Muscle of leg (tissue), 11 donors: ENCODE results near the gene AQP7. TPM values are rescaled to one million over a fixed set of nuclear protein-coding genes. Genes with fewer than 3 reads are reported as not detected.
"Not testable (repeated sequence)": the region's sequence is repeated elsewhere in the genome, so short reads cannot be mapped to it uniquely, and the experiment has no call there.

Source experiments
- DNase-seq: peaks from one replicate; pipeline ENCODE4 v3.0.0; 2013
- H3K27ac ChIP-seq: one replicate; pipeline ENCODE4 v1.5.1; 2013; ENCODE audit warnings: mild to moderate bottlenecking, low read length, control low read depth
- H3K27me3 ChIP-seq: one replicate; pipeline ENCODE4 v1.6.1; 2013; ENCODE audit warnings: low read length; ENCODE audit not compliant: control insufficient read depth, insufficient read depth
- H3K36me3 ChIP-seq: one replicate; pipeline ENCODE4 v1.6.1; 2013; ENCODE audit warnings: low read length; ENCODE audit not compliant: control insufficient read depth, insufficient read depth
- H3K4me1 ChIP-seq: one replicate; pipeline ENCODE4 v1.6.1; 2013; ENCODE audit warnings: low read length; ENCODE audit not compliant: control insufficient read depth, insufficient read depth
- H3K4me3 ChIP-seq: one replicate; pipeline ENCODE4 v1.5.1; 2013; ENCODE audit warnings: low read length, control low read depth
- H3K9me3 ChIP-seq: replicated peaks from 2 replicates; pipeline ENCODE4 v1.6.1; 2013; ENCODE audit warnings: low read depth, low read length; ENCODE audit not compliant: control insufficient read depth
- WGBS: methylation state at CpG from one replicate; pipeline ENCODE4 v1.1.5; 2013; ENCODE audit warnings: missing lambda C conversion rate; ENCODE audit not compliant: insufficient coverage; 5-methylcytosine and 5-hydroxymethylcytosine counted together
- polyA plus RNA-seq, 8 donors: library from polyadenylated mRNA; unstranded; fragments of 120-200 nt; gene quantifications; one replicate each; pipeline versions ENCODE4 v1.2.1 to v1.2.3, GENCODE V29; 2013; ENCODE audit warnings: inconsistent platforms in 1 of 8, low replicate concordance in 1 of 8; ENCODE audit not compliant: insufficient read length in 8 of 8, insufficient read depth in 1 of 8
- total RNA-seq: library from RNA; stranded (reverse); fragments of 120-200 nt; gene quantifications from one replicate; pipeline ENCODE4 v1.2.4, GENCODE V29; 2013

AQP7 gene
- total and polyA plus RNA-seq, 9 donors, result 0.93 to 4.4 (median 1.5) TPM

GRCh38 chr9:33399047-33399446 lies 3.3 kb downstream of the AQP7 start:
- DNase-seq, H3K36me3 ChIP-seq, H3K4me3 ChIP-seq, H3K27me3 ChIP-seq, H3K27ac ChIP-seq, H3K9me3 ChIP-seq: not testable (repeated sequence)
- H3K4me1 ChIP-seq, result peaks cover 18% of the 10 kb centered on the region
- 75% methylated on average over 3 of the region's 4 CpGs for WGBS

GRCh38 chr9:33397801-33398200 lies 4.6 kb downstream of the AQP7 start:
- H3K36me3 ChIP-seq, H3K9me3 ChIP-seq, H3K27me3 ChIP-seq, H3K4me3 ChIP-seq, H3K27ac ChIP-seq, DNase-seq: not testable (repeated sequence)
- H3K4me1 ChIP-seq, result peaks cover 13% of the 10 kb centered on the region
- WGBS, result no CpG with 5 or more reads among the region's 4 CpGs

DNA sequence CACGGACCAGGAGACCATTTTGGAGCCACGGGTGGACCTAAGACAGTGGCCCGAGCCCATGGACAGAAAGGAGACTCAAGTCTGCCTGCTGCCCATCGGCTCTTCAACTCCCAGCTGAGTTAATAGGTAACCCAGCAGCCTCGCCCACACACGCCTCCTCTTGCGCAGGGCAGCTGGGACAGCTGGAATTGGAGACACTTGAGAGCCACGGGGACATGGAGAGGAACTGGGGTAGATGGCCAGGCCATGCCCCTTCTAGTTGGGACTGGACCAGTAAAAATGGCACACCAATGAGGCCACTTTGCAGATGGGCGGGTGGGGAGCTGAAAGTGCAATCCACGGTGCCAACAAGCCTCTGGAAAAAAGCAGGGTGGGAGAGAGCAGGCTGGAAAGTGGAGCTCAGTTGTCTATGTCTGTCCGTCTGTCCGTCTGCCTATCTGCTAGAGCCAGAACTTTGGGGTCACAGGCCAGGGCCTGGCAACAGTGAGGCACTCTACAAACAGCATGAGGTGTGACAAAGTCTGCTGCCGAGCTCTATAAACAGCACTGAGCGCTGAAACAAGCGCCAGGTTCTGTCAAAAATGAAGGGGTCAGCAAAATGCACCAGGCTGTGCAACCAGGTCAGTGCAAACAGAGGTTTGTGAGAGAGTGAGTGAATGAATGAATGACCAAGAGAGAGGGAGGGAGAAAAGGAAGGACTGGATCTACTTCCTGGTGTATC lies 7.0 kb downstream of the AQP7 start:
- not testable (repeated sequence) for H3K27ac ChIP-seq, H3K9me3 ChIP-seq, H3K36me3 ChIP-seq, H3K4me3 ChIP-seq, DNase-seq, H3K4me1 ChIP-seq, H3K27me3 ChIP-seq
- 80% methylated on average over 12 of the region's 15 CpGs for WGBS

GRCh38 chr9:33393986-33394385 lies 8.4 kb downstream of the AQP7 start:
- not testable (repeated sequence) for H3K9me3 ChIP-seq, H3K27me3 ChIP-seq, DNase-seq, H3K4me3 ChIP-seq, H3K27ac ChIP-seq, H3K4me1 ChIP-seq, H3K36me3 ChIP-seq
- 66% methylated on average over 3 of the region's 3 CpGs for WGBS

GRCh38 chr9:33393581-33393980 lies 8.8 kb downstream of the AQP7 start:
- Histone ChIP-seq H3K4me3 (no peak overlapping the region), H3K4me1 (peaks cover 7% of the 10 kb centered on the region), H3K9me3 (no peaks in the 10 kb centered on the region), H3K36me3 (no peaks in the 10 kb centered on the region), H3K27me3 (no peaks in the 10 kb centered on the region), H3K27ac (no peak overlapping the region)
- DNase-seq, result no peak
- WGBS, result 63% methylated on average over 8 of the region's 11 CpGs

DNA sequence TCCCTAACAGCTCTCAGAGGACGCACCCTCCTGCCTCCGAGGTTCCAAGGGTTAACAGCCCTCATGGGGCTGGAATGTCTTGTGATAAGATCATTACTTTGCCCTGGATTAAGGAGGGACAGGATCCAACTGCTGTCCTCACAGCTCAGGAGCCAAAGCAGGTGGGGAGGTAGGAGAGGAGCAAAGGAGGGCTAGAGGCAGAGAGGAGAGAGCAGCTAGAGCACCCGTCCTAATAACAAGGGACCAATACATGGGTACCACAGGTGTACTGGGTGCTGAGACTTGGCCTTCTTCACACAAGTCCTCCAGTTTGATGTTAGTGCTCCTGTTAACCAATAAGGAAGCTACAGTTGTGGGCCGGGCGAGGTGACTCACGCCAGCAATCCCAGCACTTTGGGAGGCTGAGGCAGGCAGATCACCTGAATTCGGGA lies 9.8 kb downstream of the AQP7 start:
- WGBS, result 0% methylated on average over 1 of the region's 7 CpGs
- not testable (repeated sequence) for H3K27me3 ChIP-seq, DNase-seq, H3K4me3 ChIP-seq, H3K9me3 ChIP-seq, H3K36me3 ChIP-seq, H3K27ac ChIP-seq, H3K4me1 ChIP-seq

- not testable (repeated sequence) for H3K9me3 ChIP-seq, H3K4me1 ChIP-seq, H3K36me3 ChIP-seq, H3K27me3 ChIP-seq, H3K4me3 ChIP-seq
- peak overlapping the region; percentile 87 for H3K27ac ChIP-seq
- no CpG with 5 or more reads among the region's 9 CpGs for WGBS
- DNase-seq, result peak; percentile 89
These were observed 11.1 kb downstream of the AQP7 start for GRCh38 chr9:33391111-33391771.

DNA sequence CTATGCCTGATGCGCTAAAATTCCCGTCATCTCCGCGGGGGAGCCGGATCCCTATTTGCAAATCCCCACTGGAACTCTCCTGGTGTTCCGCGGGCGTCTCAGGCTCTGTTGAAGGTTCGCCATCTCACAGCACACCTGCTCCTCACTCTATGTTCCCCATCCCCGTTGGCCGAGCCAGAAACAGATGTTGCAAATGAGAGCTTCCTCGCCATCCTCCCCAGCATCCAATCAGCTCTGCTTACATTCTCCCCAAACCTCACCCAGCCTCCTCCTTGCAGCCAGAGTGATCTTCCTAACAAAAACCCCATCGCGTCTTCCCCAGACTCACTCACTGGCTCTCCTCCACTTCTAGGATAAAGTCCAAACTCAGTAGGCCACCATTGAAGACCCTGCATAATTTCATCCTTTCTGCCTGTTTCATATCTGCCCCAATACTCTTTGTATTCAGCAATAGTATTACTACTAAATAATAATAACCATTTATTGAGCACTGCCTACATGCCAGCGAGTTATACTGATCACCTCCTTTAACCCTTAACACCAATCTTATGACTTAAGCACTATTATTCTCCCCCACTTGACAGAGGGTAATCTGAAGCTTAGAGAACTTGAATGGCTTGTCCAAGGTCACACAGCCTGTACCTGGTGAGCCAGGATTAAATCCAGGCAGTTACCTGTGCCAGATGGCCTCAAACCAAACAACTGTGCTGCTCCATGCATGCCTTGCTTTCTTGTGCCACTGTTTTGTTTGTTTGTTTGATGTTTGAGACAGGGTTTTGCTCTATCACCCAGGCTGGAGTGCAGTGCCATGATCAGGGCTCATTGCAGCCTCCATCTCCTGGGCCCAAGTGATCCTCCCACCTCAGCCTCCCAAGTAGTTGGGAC lies 14.0 kb downstream of the AQP7 start:
- no peaks in the 10 kb centered on the region for H3K9me3 ChIP-seq
- no peak overlapping the region for H3K27ac ChIP-seq
- H3K4me1 ChIP-seq, result peaks cover 7% of the 10 kb centered on the region
- no peaks in the 10 kb centered on the region for H3K36me3 ChIP-seq
- H3K27me3 ChIP-seq, result no peaks in the 10 kb centered on the region
- no peak for DNase-seq
- H3K4me3 ChIP-seq, result no peak overlapping the region
- 33% methylated on average over 15 of the region's 15 CpGs for WGBS

- H3K9me3 ChIP-seq, DNase-seq, H3K36me3 ChIP-seq, H3K27ac ChIP-seq, H3K4me1 ChIP-seq, H3K27me3 ChIP-seq, H3K4me3 ChIP-seq: not testable (repeated sequence)
- 67% methylated on average over 3 of the region's 9 CpGs for WGBS
These were observed 15.4 kb downstream of the AQP7 start for GRCh38 chr9:33386998-33387397.

- not testable (repeated sequence) for H3K27me3 ChIP-seq, H3K9me3 ChIP-seq, H3K4me1 ChIP-seq, H3K36me3 ChIP-seq, H3K4me3 ChIP-seq, H3K27ac ChIP-seq, DNase-seq
- 94% methylated on average over 8 of the region's 14 CpGs for WGBS
These were observed 15.7 kb downstream of the AQP7 start for GRCh38 chr9:33386641-33386996.
